Ishikawa (cell line): ENCODE results near the gene CDK19.

Source experiments
- CEBPB ChIP-seq: IDR thresholded peaks from 2 replicates; pipeline ENCODE4 v1.6.1; 2012
- CREB1 ChIP-seq: IDR thresholded peaks from 2 replicates; pipeline ENCODE4 v1.6.1; 2012; ENCODE audit warnings: low read depth
- EGR1 ChIP-seq: IDR thresholded peaks from 2 replicates; pipeline ENCODE4 v1.6.1; 2012
- EP300 ChIP-seq: IDR thresholded peaks from 2 replicates; pipeline ENCODE4 v1.6.1; 2012; ENCODE audit warnings: borderline replicate concordance
- FOXM1 ChIP-seq: IDR thresholded peaks from 2 replicates; pipeline ENCODE4 v1.6.1; 2012; ENCODE audit warnings: low read depth, borderline replicate concordance
- NFIC ChIP-seq: IDR thresholded peaks from 2 replicates; pipeline ENCODE4 v1.6.1; 2012
- RAD21 ChIP-seq: IDR thresholded peaks from 2 replicates; pipeline ENCODE4 v1.6.1; 2012; ENCODE audit warnings: low read depth
- TAF1 ChIP-seq: IDR thresholded peaks from 2 replicates; pipeline ENCODE4 v1.6.1; 2012; ENCODE audit warnings: low read depth, mild to moderate bottlenecking
- TCF12 ChIP-seq: IDR thresholded peaks from 2 replicates; pipeline ENCODE4 v1.6.1; 2012; ENCODE audit warnings: low read depth
- TEAD4 ChIP-seq: IDR thresholded peaks from 2 replicates; pipeline ENCODE4 v1.6.1; 2012
- YY1 ChIP-seq: IDR thresholded peaks from 2 replicates; pipeline ENCODE4 v1.6.1; 2012; ENCODE audit warnings: low read depth
- ZBTB7A ChIP-seq: IDR thresholded peaks from 2 replicates; pipeline ENCODE4 v1.6.1; 2012; ENCODE audit warnings: low read depth
- TF ChIP-seq, protein P1 (sequence below): IDR thresholded peaks from 2 replicates; pipeline ENCODE4 v1.6.1; 2012; ENCODE audit warnings: low read depth, mild to moderate bottlenecking
- TF ChIP-seq, protein P2 (sequence below): IDR thresholded peaks from 2 replicates; pipeline ENCODE4 v1.6.1; 2012
- TF ChIP-seq, protein P3 (sequence below): IDR thresholded peaks from 2 replicates; pipeline ENCODE4 v1.6.1; 2012

CDK19 gene

DNA sequence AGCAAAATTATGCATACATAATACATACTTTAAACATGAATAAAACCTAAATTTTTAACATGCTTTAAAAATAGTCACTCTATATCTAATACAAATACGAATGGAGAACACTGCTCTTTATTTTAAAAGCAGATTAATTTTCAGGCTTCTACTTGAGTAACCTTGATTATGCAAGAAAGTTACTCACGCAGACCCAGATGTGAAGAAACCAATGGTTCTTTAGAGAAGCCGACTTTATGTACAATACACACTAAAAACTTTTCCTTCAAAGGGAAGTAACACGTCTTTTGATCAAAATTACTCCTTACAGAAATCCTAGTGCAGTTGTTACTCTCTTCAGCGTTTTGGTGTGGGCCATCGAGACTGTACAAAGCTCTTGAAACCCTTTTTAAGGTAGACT, 201.9 kb downstream of the CDK19 start:
- TF ChIP-seq ZBTB7A = no peak
- no peak for TF ChIP-seq CREB1
- TF ChIP-seq, protein P1, sequence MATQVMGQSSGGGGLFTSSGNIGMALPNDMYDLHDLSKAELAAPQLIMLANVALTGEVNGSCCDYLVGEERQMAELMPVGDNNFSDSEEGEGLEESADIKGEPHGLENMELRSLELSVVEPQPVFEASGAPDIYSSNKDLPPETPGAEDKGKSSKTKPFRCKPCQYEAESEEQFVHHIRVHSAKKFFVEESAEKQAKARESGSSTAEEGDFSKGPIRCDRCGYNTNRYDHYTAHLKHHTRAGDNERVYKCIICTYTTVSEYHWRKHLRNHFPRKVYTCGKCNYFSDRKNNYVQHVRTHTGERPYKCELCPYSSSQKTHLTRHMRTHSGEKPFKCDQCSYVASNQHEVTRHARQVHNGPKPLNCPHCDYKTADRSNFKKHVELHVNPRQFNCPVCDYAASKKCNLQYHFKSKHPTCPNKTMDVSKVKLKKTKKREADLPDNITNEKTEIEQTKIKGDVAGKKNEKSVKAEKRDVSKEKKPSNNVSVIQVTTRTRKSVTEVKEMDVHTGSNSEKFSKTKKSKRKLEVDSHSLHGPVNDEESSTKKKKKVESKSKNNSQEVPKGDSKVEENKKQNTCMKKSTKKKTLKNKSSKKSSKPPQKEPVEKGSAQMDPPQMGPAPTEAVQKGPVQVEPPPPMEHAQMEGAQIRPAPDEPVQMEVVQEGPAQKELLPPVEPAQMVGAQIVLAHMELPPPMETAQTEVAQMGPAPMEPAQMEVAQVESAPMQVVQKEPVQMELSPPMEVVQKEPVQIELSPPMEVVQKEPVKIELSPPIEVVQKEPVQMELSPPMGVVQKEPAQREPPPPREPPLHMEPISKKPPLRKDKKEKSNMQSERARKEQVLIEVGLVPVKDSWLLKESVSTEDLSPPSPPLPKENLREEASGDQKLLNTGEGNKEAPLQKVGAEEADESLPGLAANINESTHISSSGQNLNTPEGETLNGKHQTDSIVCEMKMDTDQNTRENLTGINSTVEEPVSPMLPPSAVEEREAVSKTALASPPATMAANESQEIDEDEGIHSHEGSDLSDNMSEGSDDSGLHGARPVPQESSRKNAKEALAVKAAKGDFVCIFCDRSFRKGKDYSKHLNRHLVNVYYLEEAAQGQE = no peak
- no peak for TF ChIP-seq TEAD4
- no peak for TF ChIP-seq CEBPB
- TF ChIP-seq, protein P2, sequence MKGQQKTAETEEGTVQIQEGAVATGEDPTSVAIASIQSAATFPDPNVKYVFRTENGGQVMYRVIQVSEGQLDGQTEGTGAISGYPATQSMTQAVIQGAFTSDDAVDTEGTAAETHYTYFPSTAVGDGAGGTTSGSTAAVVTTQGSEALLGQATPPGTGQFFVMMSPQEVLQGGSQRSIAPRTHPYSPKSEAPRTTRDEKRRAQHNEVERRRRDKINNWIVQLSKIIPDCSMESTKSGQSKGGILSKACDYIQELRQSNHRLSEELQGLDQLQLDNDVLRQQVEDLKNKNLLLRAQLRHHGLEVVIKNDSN = no peak

DNA sequence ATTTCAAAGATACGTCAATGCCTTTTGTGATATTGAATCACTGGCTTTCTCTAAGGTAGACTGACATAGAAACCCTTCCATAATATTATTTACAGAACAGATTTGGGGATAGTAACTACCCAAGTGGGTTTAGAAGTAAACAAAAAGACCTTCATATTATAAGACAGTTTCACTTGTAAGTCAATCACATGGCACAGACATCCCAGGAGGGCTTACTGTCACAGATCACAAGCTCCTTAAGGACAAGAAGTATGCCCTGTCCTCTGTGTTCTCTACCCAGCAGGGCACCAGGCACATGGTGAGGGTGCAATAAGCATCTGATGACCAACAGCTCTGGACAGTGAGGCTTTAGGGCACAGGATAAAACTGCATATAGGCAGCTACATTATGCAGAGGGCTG, 203.0 kb downstream of the CDK19 start:
- TF ChIP-seq RAD21 (no peak), CREB1 (no peak), TEAD4 (no peak), EGR1 (no peak), TCF12 (no peak), EP300 (no peak), NFIC (no peak), TAF1 (no peak), CEBPB (no peak), FOXM1 (no peak), YY1 (no peak)
- TF ChIP-seq, protein P1 = no peak
- TF ChIP-seq, protein P2 = no peak
- TF ChIP-seq, protein P3, sequence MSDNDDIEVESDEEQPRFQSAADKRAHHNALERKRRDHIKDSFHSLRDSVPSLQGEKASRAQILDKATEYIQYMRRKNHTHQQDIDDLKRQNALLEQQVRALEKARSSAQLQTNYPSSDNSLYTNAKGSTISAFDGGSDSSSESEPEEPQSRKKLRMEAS = no peak

DNA sequence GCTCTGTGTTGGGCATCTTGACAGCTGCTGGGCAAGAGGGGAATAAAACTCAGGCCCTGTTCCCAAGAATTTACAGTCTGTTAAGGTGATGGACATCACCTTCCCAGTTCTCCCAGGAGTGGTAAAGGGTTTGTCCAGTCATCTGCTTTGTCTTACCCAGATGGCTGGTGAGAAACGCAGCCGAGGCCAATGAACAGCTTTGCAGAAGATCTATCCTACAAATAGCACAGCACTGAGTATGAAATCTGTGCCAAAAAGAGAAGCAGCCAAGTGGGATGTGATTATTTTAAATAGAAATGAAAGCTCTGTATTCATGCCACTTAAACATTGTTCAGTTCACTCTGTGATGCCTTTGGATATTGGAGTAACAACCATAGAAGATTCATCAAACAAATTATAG, 206.2 kb downstream of the CDK19 start:
- no peak for TF ChIP-seq RAD21
- TF ChIP-seq YY1 = no peak
- no peak for TF ChIP-seq ZBTB7A
- TF ChIP-seq, protein P2 = no peak
- no peak for TF ChIP-seq TAF1
- TF ChIP-seq EP300 = no peak
- TF ChIP-seq TCF12 = no peak
- no peak for TF ChIP-seq CREB1
- TF ChIP-seq, protein P1 = no peak
- TF ChIP-seq EGR1 = no peak
- no peak for TF ChIP-seq TEAD4

DNA sequence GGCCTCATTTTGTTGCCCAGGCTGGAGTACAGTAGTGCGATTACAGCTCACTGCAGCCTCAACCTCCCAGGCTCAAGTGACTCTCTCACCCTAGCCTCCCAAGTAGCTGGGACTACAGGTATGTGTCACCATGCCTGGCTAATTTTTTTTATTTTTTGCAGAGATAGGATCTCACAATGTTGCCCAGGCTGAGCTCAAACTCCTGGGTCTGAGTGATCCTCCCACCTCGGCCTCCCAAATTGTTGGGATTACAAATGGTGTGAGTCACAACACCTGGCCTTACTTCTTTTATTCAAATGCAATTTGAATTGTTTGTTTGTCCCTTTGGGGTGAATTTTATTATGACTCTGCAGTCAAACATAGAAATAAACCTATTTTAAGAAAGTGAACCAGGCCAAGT, 207.1 kb downstream of the CDK19 start:
- TF ChIP-seq, protein P2 = no peak
- TF ChIP-seq TCF12 = no peak

DNA sequence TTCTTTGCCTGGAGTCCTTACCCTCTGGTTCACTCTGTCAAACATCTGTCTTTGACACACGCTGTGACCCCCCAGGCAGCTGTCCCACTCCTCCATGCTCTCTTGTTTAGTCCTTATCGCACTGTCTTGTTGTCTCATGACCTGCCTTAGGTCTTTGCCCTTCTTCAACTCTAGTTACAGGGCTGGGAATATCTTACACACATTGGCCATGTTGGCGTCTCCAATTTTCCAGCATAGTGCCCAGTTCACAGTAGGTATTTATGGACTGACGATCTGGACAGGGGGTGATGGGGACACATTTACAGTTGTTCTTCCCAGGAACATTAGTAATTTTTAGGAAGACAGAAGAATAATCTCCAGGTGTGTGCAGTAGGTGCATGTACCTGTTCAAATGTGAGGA, 209.1 kb downstream of the CDK19 start:
- TF ChIP-seq ZBTB7A (no peak), RAD21 (no peak), EP300 (no peak), TCF12 (no peak), YY1 (no peak), EGR1 (no peak), TEAD4 (no peak), CREB1 (no peak), NFIC (no peak), FOXM1 (no peak), CEBPB (no peak), TAF1 (no peak)
- TF ChIP-seq, protein P3 = no peak
- TF ChIP-seq, protein P2 = no peak
- TF ChIP-seq, protein P1 = no peak
